Suprapubic skin (tissue), 4 donors: Measurements from ENCODE around the gene MAS1L. TPM values are rescaled to one million over a fixed set of nuclear protein-coding genes. Genes with fewer than 3 reads are reported as not detected.

Experiments
- DNase-seq, 2 donors: peaks; one replicate each; pipeline ENCODE4 v3.0.0-alpha.2; 2019; ENCODE audit warnings: low spot score in 2 of 2
- H3K27ac ChIP-seq: fragments of 200-600 bp; sonication (generic); one replicate; pipeline ENCODE4 v1.5.1; 2019
- H3K27me3 ChIP-seq: fragments of 200-600 bp; sonication (generic); one replicate; pipeline ENCODE4 v1.5.1; 2019
- H3K36me3 ChIP-seq: fragments of 200-600 bp; sonication (generic); one replicate; pipeline ENCODE4 v1.5.1; 2019
- H3K4me1 ChIP-seq: fragments of 200-600 bp; sonication (generic); one replicate; pipeline ENCODE4 v1.5.1; 2019
- H3K4me3 ChIP-seq: fragments of 200-600 bp; sonication (generic); one replicate; pipeline ENCODE4 v1.5.1; 2019; ENCODE audit warnings: mild to moderate bottlenecking
- H3K9me3 ChIP-seq: fragments of 200-600 bp; sonication (generic); one replicate; pipeline ENCODE4 v1.5.1; 2019
- CTCF ChIP-seq, 2 donors: fragments of 200-600 bp in 1 of 2; fragments of 450-650 bp in 1 of 2; sonication (generic) in 1 of 2; IDR thresholded peaks; one replicate each; pipeline ENCODE4 v1.5.1; 2016 to 2019; ENCODE audit warnings: antibody characterized with exemption in 2 of 2, mild to moderate bottlenecking in 1 of 2, moderate library complexity in 1 of 2
- EP300 ChIP-seq: sonication (generic); formaldehyde crosslinking; IDR thresholded peaks from one replicate; pipeline ENCODE4 v1.6.1; 2017; ENCODE audit warnings: antibody characterized with exemption
- POLR2A ChIP-seq, 2 donors: fragments of 450-650 bp; IDR thresholded peaks; one replicate each; pipeline ENCODE4 v1.6.1; 2017; ENCODE audit warnings: antibody characterized with exemption in 2 of 2, mild to moderate bottlenecking in 2 of 2, moderate library complexity in 2 of 2
- POLR2AphosphoS5 ChIP-seq, 3 donors: sonication (generic); formaldehyde crosslinking; IDR thresholded peaks; one replicate each; pipeline ENCODE4 v1.6.1; 2017; ENCODE audit warnings: antibody characterized with exemption in 3 of 3
- WGBS: methylation state at CpG from one replicate; pipeline ENCODE4 v1.1.5; 2018; 5-methylcytosine and 5-hydroxymethylcytosine counted together
- total RNA-seq, 4 donors: library from RNA; depleted of rRNA; stranded (reverse); fragments of >200 nt; gene quantifications; one replicate each; pipeline ENCODE4 v1.1.0, GENCODE V29; 2016

Gene MAS1L
- total RNA-seq, 4 donors from 2014 or later: not detected

- H3K27me3 ChIP-seq: peaks cover 3% of the 10 kb centered on the region
- no peak overlapping the region for H3K27ac ChIP-seq
- H3K4me1 ChIP-seq: no peaks in the 10 kb centered on the region
- H3K9me3 ChIP-seq: no peaks in the 10 kb centered on the region
- no peak overlapping the region for H3K4me3 ChIP-seq
- DNase-seq: no peak
- TF ChIP-seq CTCF (IDR thresholded peaks at IDR 0.05): no peak
- TF ChIP-seq EP300: no peak
- TF ChIP-seq POLR2A (IDR thresholded peaks at IDR 0.05): no peak
- no peaks in the 10 kb centered on the region for H3K36me3 ChIP-seq
Measured at GRCh38 chr6:29488874-29489273, 1.1 kb upstream of the MAS1L start.

GRCh38 chr6:29487131-29487530 is 625 bp downstream of the MAS1L start:
- H3K27ac ChIP-seq: no peak overlapping the region
- TF ChIP-seq POLR2A (IDR thresholded peaks at IDR 0.05) (no peak), CTCF (IDR thresholded peaks at IDR 0.05) (no peak), POLR2AphosphoS5 (IDR thresholded peaks at IDR 0.05) (no peak), EP300 (no peak)
- WGBS: 78% methylated on average over 5 of the region's 5 CpGs
- peaks cover 3% of the 10 kb centered on the region for H3K27me3 ChIP-seq
- no peaks in the 10 kb centered on the region for H3K9me3 ChIP-seq
- H3K4me3 ChIP-seq: no peak overlapping the region
- H3K36me3 ChIP-seq: no peaks in the 10 kb centered on the region
- DNase-seq: no peak
- H3K4me1 ChIP-seq: no peaks in the 10 kb centered on the region

- H3K27me3 ChIP-seq: peaks cover 3% of the 10 kb centered on the region
- H3K36me3 ChIP-seq: no peaks in the 10 kb centered on the region
- no peak for TF ChIP-seq POLR2AphosphoS5 (IDR thresholded peaks at IDR 0.05)
- no peak for TF ChIP-seq CTCF (IDR thresholded peaks at IDR 0.05)
- no peak for TF ChIP-seq POLR2A (IDR thresholded peaks at IDR 0.05)
- 40% methylated on average over 4 of the region's 4 CpGs for WGBS
- no peak for DNase-seq
- H3K9me3 ChIP-seq: no peaks in the 10 kb centered on the region
- no peak overlapping the region for H3K4me3 ChIP-seq
- H3K27ac ChIP-seq: no peak overlapping the region
- H3K4me1 ChIP-seq: no peaks in the 10 kb centered on the region
Measured at GRCh38 chr6:29486577-29486976, 1.2 kb downstream of the MAS1L start.

GRCh38 chr6:29483735-29484134 is 4.0 kb downstream of the MAS1L start:
- no peaks in the 10 kb centered on the region for H3K4me1 ChIP-seq
- no peak for DNase-seq
- H3K36me3 ChIP-seq: no peaks in the 10 kb centered on the region
- 73% methylated on average over 1 of the region's 1 CpG for WGBS
- TF ChIP-seq POLR2A (IDR thresholded peaks at IDR 0.05) (no peak), POLR2AphosphoS5 (IDR thresholded peaks at IDR 0.05) (no peak), CTCF (IDR thresholded peaks at IDR 0.05) (no peak), EP300 (no peak)
- no peak overlapping the region for H3K27ac ChIP-seq
- H3K4me3 ChIP-seq: no peak overlapping the region
- H3K27me3 ChIP-seq: peaks cover 3% of the 10 kb centered on the region
- H3K9me3 ChIP-seq: no peaks in the 10 kb centered on the region

- no peak for TF ChIP-seq EP300
- TF ChIP-seq POLR2AphosphoS5 (IDR thresholded peaks at IDR 0.05): no peak
- TF ChIP-seq CTCF (IDR thresholded peaks at IDR 0.05): no peak
- TF ChIP-seq POLR2A (IDR thresholded peaks at IDR 0.05): no peak
- H3K27ac ChIP-seq: no peak overlapping the region
- DNase-seq: no peak
- peaks cover 3% of the 10 kb centered on the region for H3K27me3 ChIP-seq
- no peak overlapping the region for H3K4me3 ChIP-seq
- H3K9me3 ChIP-seq: no peaks in the 10 kb centered on the region
- 62% methylated on average over 3 of the region's 3 CpGs for WGBS
- no peaks in the 10 kb centered on the region for H3K4me1 ChIP-seq
- no peaks in the 10 kb centered on the region for H3K36me3 ChIP-seq
Measured at GRCh38 chr6:29483186-29483585, 4.6 kb downstream of the MAS1L start.
